HepG2 (cell line): ENCODE measurements around the gene TADA1. TPM values are rescaled to one million over a fixed set of nuclear protein-coding genes. Genes with fewer than 3 reads are reported as not detected.

ENCODE experiments used
- ATAC-seq: fragments of 200-7000 bp; cut with Tn5 transposase; 3 replicates; pipeline ENCODE4 v1.9.1; 2020; ENCODE audit warnings: mild to moderate bottlenecking, moderate library complexity
- BruUV-seq: library from RNA; stranded (reverse); fragments of 400-500 nt; replicated peaks from 2 replicates; lab custom pipeline; 2021; lab: Mats Ljungman, UMichigan
- CTCF ChIA-PET: fragments of 300-600 bp; formaldehyde crosslinking; extraction: SDS; loops from one replicate; lab custom pipeline; 2021; ENCODE audit warnings: low total read pairs, inconsistent platforms, low intra/inter-chr PET ratio; lab: Yijun Ruan, JAX
- POLR2A ChIA-PET: fragments of 350-600 bp; sonication (Branson Sonifier 250); formaldehyde crosslinking; loops from one replicate; lab custom pipeline; 2020; ENCODE audit warnings: antibody characterized with exemption, inconsistent platforms; lab: Yijun Ruan, JAX
- DNase-seq: peaks from one replicate; pipeline ENCODE4 v3.0.0-alpha.2; 2015; ENCODE audit warnings: low spot score
- FAIRE-seq: peaks from 3 replicates; lab custom pipeline; 2011; peaks lifted over from hg19 to GRCh38; lab: Jason Lieb, UNC
- H2AFZ ChIP-seq: one replicate; pipeline ENCODE4 v1.6.1; 2011; ENCODE audit warnings: low read length, inconsistent platforms
- H3K27ac ChIP-seq: fragments of 300-600 bp; 3 replicates; pipeline ENCODE4 v1.8.0; 2011; ENCODE audit warnings: mixed run types, mild to moderate bottlenecking, mixed read lengths, low read length, inconsistent platforms; ENCODE audit not compliant: insufficient read depth; ENCODE audit errors: extremely low read length
- H3K27me3 ChIP-seq, 2 experiments: fragments of 200-600 bp in 1 of 2; 2 replicates in 1 of 2; 3 replicates in 1 of 2; pipeline versions ENCODE4 v1.6.0 to v1.8.0; 2011; ENCODE audit warnings: low read length in 2 of 2, mild to moderate bottlenecking in 2 of 2, moderate library complexity in 2 of 2, inconsistent platforms in 1 of 2; ENCODE audit not compliant: insufficient read depth in 2 of 2, control insufficient read depth in 1 of 2
- H3K36me3 ChIP-seq, 2 experiments: fragments of 200-600 bp in 1 of 2; replicated peaks in 1 of 2; 2 replicates in 1 of 2; 3 replicates in 1 of 2; pipeline versions ENCODE4 v1.5.1 to v1.8.0; 2011; ENCODE audit warnings: low read length in 2 of 2, inconsistent platforms in 1 of 2; ENCODE audit not compliant: insufficient read depth in 2 of 2, control insufficient read depth in 1 of 2
- H3K4me1 ChIP-seq: 2 replicates; pipeline ENCODE4 v1.5.1; 2012; ENCODE audit warnings: low read length, inconsistent platforms; ENCODE audit not compliant: insufficient read depth
- H3K4me2 ChIP-seq: 2 replicates; pipeline ENCODE4 v1.6.0; 2011; ENCODE audit warnings: low read depth, low read length, inconsistent platforms
- H3K4me3 ChIP-seq, 3 experiments: fragments of 200-600 bp in 1 of 3; sonication (generic), shearing (Covaris generic) in 1 of 3; replicated peaks in 1 of 3; 2 replicates each; pipeline ENCODE4 v1.5.1; 2011 to 2016; ENCODE audit warnings: low read length in 3 of 3, inconsistent platforms in 2 of 3, low read depth in 2 of 3, mild to moderate bottlenecking in 2 of 3, control low read depth in 1 of 3, mixed read lengths in 1 of 3; ENCODE audit not compliant: insufficient read depth in 1 of 3
- H3K79me2 ChIP-seq: one replicate; pipeline ENCODE4 v1.6.1; 2011; ENCODE audit warnings: low read length, inconsistent platforms; ENCODE audit not compliant: insufficient read depth
- H3K9ac ChIP-seq: 2 replicates; pipeline ENCODE4 v1.6.0; 2011; ENCODE audit warnings: mild to moderate bottlenecking, low read depth, low read length, inconsistent platforms; ENCODE audit not compliant: insufficient read depth
- H3K9me3 ChIP-seq: 2 replicates; pipeline ENCODE4 v1.5.1; 2012; ENCODE audit warnings: mild to moderate bottlenecking, low read length
- H4K20me1 ChIP-seq: 2 replicates; pipeline ENCODE4 v1.6.0; 2011; ENCODE audit warnings: inconsistent platforms, mild to moderate bottlenecking, low read length, moderate library complexity; ENCODE audit not compliant: insufficient read depth
- AGO2 ChIP-seq: fragments of 200-400 bp; formaldehyde crosslinking; optimal IDR thresholded peaks from 2 replicates; pipeline ENCODE3; 2017; ENCODE audit warnings: mild to moderate bottlenecking, low read depth, low read length, moderate library complexity
- CBFB ChIP-seq: sonication (generic); formaldehyde crosslinking; IDR thresholded peaks from 2 replicates; pipeline ENCODE4 v1.4.0; 2020; ENCODE audit warnings: missing genetic modification reagents
- FOXP4 ChIP-seq: sonication (generic); formaldehyde crosslinking; IDR thresholded peaks from 2 replicates; pipeline ENCODE4 v1.4.0; 2020; ENCODE audit warnings: missing genetic modification reagents
- HNRNPH1 ChIP-seq: fragments of 200-400 bp; formaldehyde crosslinking; optimal IDR thresholded peaks from 2 replicates; pipeline ENCODE3; 2017; ENCODE audit warnings: mild to moderate bottlenecking, low read depth, low read length
- HNRNPUL1 ChIP-seq: fragments of 200-400 bp; formaldehyde crosslinking; IDR thresholded peaks from 2 replicates; pipeline ENCODE4 v1.6.1; 2017; ENCODE audit warnings: low read depth, mild to moderate bottlenecking, low read length, moderate library complexity
- NFKBIZ ChIP-seq: IDR thresholded peaks from 2 replicates; pipeline ENCODE4 v1.6.1; 2018; ENCODE audit warnings: missing genetic modification reagents, missing compliant biosample characterization
- NFYB ChIP-seq: sonication (generic); formaldehyde crosslinking; IDR thresholded peaks from 2 replicates; pipeline ENCODE4 v1.4.0; 2020; ENCODE audit warnings: missing genetic modification reagents
- NR1H2 ChIP-seq: sonication (generic); formaldehyde crosslinking; IDR thresholded peaks from 2 replicates; pipeline ENCODE4 v1.8.1; 2022; ENCODE audit warnings: low read depth, missing genetic modification reagents, borderline replicate concordance
- SOX5 ChIP-seq: IDR thresholded peaks from 2 replicates; pipeline ENCODE4 v1.6.1; 2016; ENCODE audit warnings: borderline replicate concordance
- SRF ChIP-seq: IDR thresholded peaks from 2 replicates; pipeline ENCODE4 v1.6.1; 2011; ENCODE audit warnings: mild to moderate bottlenecking, low read depth, low read length, moderate library complexity
- TFDP2 ChIP-seq: sonication (generic); formaldehyde crosslinking; IDR thresholded peaks from 2 replicates; pipeline ENCODE4 v1.4.0; 2020; ENCODE audit warnings: missing genetic modification reagents
- ZNF207 ChIP-seq: fragments of 450-650 bp; IDR thresholded peaks from 2 replicates; pipeline ENCODE4 v1.6.1; 2016; ENCODE audit warnings: antibody characterized with exemption, borderline replicate concordance
- WGBS: methylation state at CpG from one replicate; pipeline ENCODE4 v1.1.6; 2017; ENCODE audit warnings: low lambda C conversion rate; 5-methylcytosine and 5-hydroxymethylcytosine counted together
- in situ Hi-C: cut with HindIII; loops from 2 replicates; pipeline ENCODE4 v1.10.0; 2017; ENCODE audit warnings: low pct_unique_long_range_greater_than_20kb; ENCODE audit not compliant: extremely low pct_ligation_motif_present
- intact Hi-C: fragments of 100-400 bp; cut with micrococcal nuclease; formaldehyde crosslinking; loops from one replicate; pipeline ENCODE4 v1.10.0; 2022; ENCODE audit not compliant: unreplicated experiment
- polyA plus RNA-seq, 8 experiments: library from polyadenylated mRNA; depleted of rRNA in 3 of 8; stranded (reverse) in 7 of 8; unstranded in 1 of 8; fragments of >200 nt; fragmentation: Illumina TruSeq in 4 of 8; extraction: Trizol in 4 of 8; gene quantifications; 2 replicates each; pipeline versions ENCODE4 v1.2.1 to v1.2.3, GENCODE V29; 2011 to 2016; ENCODE audit warnings: low read depth in 4 of 8, missing spikeins in 1 of 8, mixed read lengths in 1 of 8; ENCODE audit not compliant: insufficient read depth in 1 of 8
- total RNA-seq, 5 experiments: library from RNA; depleted of rRNA; stranded (reverse); fragments of >200 nt; fragmentation: Illumina TruSeq; extraction: Trizol; gene quantifications; 2 replicates each; pipeline ENCODE4 v1.2.3, GENCODE V29; 2016; ENCODE audit warnings: low read depth in 1 of 5

The TADA1 gene
- total and polyA plus RNA-seq, 2 of the 13 experiments (the other 11 are each of a cell fraction or from before 2014, with no cell fraction given), result 28.3 to 29.1 TPM

GRCh38 chr1:166844791-166845190, 31.3 kb downstream of the TADA1 start:
- no peak overlapping the region for H3K9ac ChIP-seq
- FAIRE-seq (no peak), ATAC-seq (no peak), DNase-seq (no peak)
- ChIA-PET CTCF (no interaction called here), POLR2A (no interaction called here)
- H3K4me3 ChIP-seq, result no peak overlapping the region
- in situ Hi-C loops (no loop called here), intact Hi-C loops (no loop called here)
- WGBS, result 87% methylated on average over 6 of the region's 7 CpGs
- no peak overlapping the region for H3K4me2 ChIP-seq
- H3K27ac ChIP-seq, result no peak overlapping the region
- peaks cover 25 to 88% of the 10 kb centered on the region in 2 experiments for H3K36me3 ChIP-seq
- TF ChIP-seq NR1H2 (CRISPR knock-in tag) (no peak), AGO2 (peak; percentile 27)
- TF ChIP-seq, all 625 proteins: peak for 1
- Histone ChIP-seq H3K79me2 (peaks cover 13% of the 10 kb centered on the region), H3K9me3 (no peaks in the 10 kb centered on the region), H4K20me1 (peaks cover 3% of the 10 kb centered on the region; the same call in 1 of the 2 replicates), H2AFZ (no peak overlapping the region), H3K27me3 (no peaks in the 10 kb centered on the region), H3K4me1 (peaks cover 26% of the 10 kb centered on the region)
- no TSS peak for BruUV-seq

DNA sequence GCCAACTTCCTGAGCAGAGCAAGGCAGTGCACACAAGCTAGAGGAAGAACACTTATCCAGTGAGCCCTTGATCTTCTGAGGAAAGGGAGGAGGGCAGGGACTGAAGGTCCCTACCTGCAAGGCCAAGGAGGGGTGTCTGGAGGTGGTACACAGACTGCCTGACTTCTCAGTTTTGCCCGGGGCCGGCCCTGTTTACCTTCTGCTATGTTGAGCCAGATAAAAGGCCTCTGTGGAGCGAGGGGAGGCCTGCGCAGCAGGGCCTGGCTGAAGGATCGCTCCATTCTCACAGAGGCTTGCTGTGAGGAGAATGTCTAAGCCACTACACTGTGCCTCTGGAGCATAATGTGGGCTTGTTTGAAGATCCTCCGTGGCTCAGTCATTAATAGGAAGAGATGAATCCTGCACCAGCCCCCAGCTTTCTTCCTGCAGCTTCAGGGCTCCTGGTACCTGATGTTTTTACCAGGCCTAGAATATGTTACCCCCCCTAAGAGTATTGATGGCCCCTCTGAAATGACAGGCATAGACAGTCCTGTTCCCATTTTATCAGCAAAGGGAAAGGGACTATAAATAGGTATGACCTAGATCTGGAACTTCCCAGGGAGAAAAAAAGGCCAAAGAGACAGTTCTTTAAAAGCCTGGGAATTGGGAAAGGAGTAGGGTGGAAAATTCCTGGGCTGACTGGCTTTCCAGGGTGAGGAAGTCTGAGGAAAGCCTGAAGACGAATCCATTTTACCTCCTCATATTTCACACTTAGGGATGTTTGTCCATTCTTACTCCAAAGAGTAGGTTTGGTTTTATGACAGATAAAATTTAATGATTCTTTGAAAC, 32.1 kb downstream of the TADA1 start:
- ATAC-seq (no peak), DNase-seq (no peak), FAIRE-seq (no peak)
- ChIA-PET CTCF (no interaction called here), POLR2A (interaction anchor here (1.7 kb wide), 1 partner anchor 32 kb away, joined by 7 read pairs; the partner anchor contains the start of gene TADA1)
- Histone ChIP-seq H3K4me2 (no peak overlapping the region), H2AFZ (no peak overlapping the region), H3K27me3 (no peaks in the 10 kb centered on the region), H3K4me3 (no peak overlapping the region), H3K27ac (no peak overlapping the region), H3K9ac (no peak overlapping the region), H3K4me1 (peaks cover 27% of the 10 kb centered on the region), H3K79me2 (peaks cover 13% of the 10 kb centered on the region), H4K20me1 (peaks cover 3% of the 10 kb centered on the region; the same call in 1 of the 2 replicates), H3K9me3 (no peaks in the 10 kb centered on the region), H3K36me3 (peaks cover 20 to 80% of the 10 kb centered on the region in 2 experiments)
- intact Hi-C loops, result no loop called here
- in situ Hi-C loops, result no loop called here
- no TSS peak for BruUV-seq
- 96% methylated on average over 7 of the region's 7 CpGs for WGBS
- TF ChIP-seq SRF, result no peak
- no peak for TF ChIP-seq CBFB (CRISPR knock-in tag)
- TF ChIP-seq FOXP4 (CRISPR knock-in tag), result no peak
- no peak for TF ChIP-seq ZNF207
- no peak for TF ChIP-seq HNRNPH1
- TF ChIP-seq NFYB, result no peak
- no peak for TF ChIP-seq NFKBIZ (CRISPR knock-in tag)
- no peak for TF ChIP-seq HNRNPUL1
- no peak for TF ChIP-seq TFDP2
- no peak for TF ChIP-seq SOX5 (CRISPR knock-in tag)
